Mucosa of descending colon (tissue), 3 donors: ENCODE results near the gene SMC3. TPM values are rescaled to one million over a fixed set of nuclear protein-coding genes. Genes with fewer than 3 reads are reported as not detected.

Experiments used
- ATAC-seq: fragments of 200-7000 bp; cut with Tn5 transposase; one replicate; pipeline ENCODE4 v1.9.1; 2020; ENCODE audit warnings: mild to moderate bottlenecking, moderate library complexity
- DNase-seq, 3 donors: peaks; one replicate each; pipeline ENCODE4 v3.0.0-alpha.2; 2020
- H3K36me3 ChIP-seq: fragments of 200-600 bp; one replicate; pipeline ENCODE4 v1.8.0; 2021; ENCODE audit warnings: low read depth, mild to moderate bottlenecking
- H3K4me1 ChIP-seq: fragments of 200-600 bp; one replicate; pipeline ENCODE4 v1.8.0; 2021; ENCODE audit warnings: low read depth, mild to moderate bottlenecking
- H3K4me3 ChIP-seq: fragments of 200-600 bp; one replicate; pipeline ENCODE4 v1.8.0; 2021; ENCODE audit warnings: mild to moderate bottlenecking
- H3K9me3 ChIP-seq: fragments of 200-600 bp; one replicate; pipeline ENCODE4 v1.8.0; 2021; ENCODE audit warnings: mild to moderate bottlenecking
- intact Hi-C, 2 donors: fragments of 100-400 bp; cut with DNase I in 1 of 2; cut with micrococcal nuclease in 1 of 2; formaldehyde crosslinking; loops; one replicate each; pipeline versions ENCODE4 v1.11.0 to v1.11.1; 2022; cut with DNase I, micrococcal nuclease
- total RNA-seq, 3 donors: library from RNA; stranded (reverse); fragmentation: NEBNext Ultra II Directional in 2 of 3; extraction: Animal tissue kit (Norgen Biotek cat#: 25700) in 2 of 3; gene quantifications; one replicate each; pipeline versions ENCODE4 v1.2.1 to v1.2.4, GENCODE V29; 2021 to 2023
- TF ChIP-seq, protein P1 (sequence below): fragments of 200-600 bp; IDR thresholded peaks from one replicate; pipeline ENCODE4 v1.8.0; 2022; ENCODE audit warnings: antibody characterized with exemption, mild to moderate bottlenecking
- donor health status: DM: no; HTN: no; CAD: no; lungs with moderate emphysema.
- donor health status: DM: no; HTN: no; CAD: no.
- donor health status: DM: no; HTN: yes; CAD: no.

Gene SMC3
- total RNA-seq, 3 donors from 2014 or later = 24.1 to 36.3 (median 27.3) TPM

- Histone ChIP-seq H3K4me1 (no peaks in the 10 kb centered on the region), H3K9me3 (no peaks in the 10 kb centered on the region), H3K36me3 (no peaks in the 10 kb centered on the region), H3K4me3 (no peak overlapping the region)
- peak; percentile 42 for ATAC-seq
- peak in 1 of 3 donors; percentile 68 for DNase-seq
- intact Hi-C loops = no loop called here
- TF ChIP-seq, protein P1, sequence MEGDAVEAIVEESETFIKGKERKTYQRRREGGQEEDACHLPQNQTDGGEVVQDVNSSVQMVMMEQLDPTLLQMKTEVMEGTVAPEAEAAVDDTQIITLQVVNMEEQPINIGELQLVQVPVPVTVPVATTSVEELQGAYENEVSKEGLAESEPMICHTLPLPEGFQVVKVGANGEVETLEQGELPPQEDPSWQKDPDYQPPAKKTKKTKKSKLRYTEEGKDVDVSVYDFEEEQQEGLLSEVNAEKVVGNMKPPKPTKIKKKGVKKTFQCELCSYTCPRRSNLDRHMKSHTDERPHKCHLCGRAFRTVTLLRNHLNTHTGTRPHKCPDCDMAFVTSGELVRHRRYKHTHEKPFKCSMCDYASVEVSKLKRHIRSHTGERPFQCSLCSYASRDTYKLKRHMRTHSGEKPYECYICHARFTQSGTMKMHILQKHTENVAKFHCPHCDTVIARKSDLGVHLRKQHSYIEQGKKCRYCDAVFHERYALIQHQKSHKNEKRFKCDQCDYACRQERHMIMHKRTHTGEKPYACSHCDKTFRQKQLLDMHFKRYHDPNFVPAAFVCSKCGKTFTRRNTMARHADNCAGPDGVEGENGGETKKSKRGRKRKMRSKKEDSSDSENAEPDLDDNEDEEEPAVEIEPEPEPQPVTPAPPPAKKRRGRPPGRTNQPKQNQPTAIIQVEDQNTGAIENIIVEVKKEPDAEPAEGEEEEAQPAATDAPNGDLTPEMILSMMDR = peak; percentile 19
Measured at GRCh38 chr10:110556969-110557601, 10.4 kb upstream of the SMC3 start.

- TF ChIP-seq, protein P1 = no peak
- no peak for DNase-seq
- H3K36me3 ChIP-seq = no peaks in the 10 kb centered on the region
- no peak overlapping the region for H3K4me3 ChIP-seq
- H3K9me3 ChIP-seq = no peaks in the 10 kb centered on the region
- intact Hi-C loops = no loop called here
- no peak for ATAC-seq
- no peaks in the 10 kb centered on the region for H3K4me1 ChIP-seq
Measured at GRCh38 chr10:110558041-110558440, 9.5 kb upstream of the SMC3 start.

GRCh38 chr10:110560012-110560411 lies 7.5 kb upstream of the SMC3 start:
- intact Hi-C loops = no loop called here
- ATAC-seq = no peak
- Histone ChIP-seq H3K4me1 (no peaks in the 10 kb centered on the region), H3K4me3 (no peak overlapping the region), H3K9me3 (no peaks in the 10 kb centered on the region), H3K36me3 (no peaks in the 10 kb centered on the region)
- TF ChIP-seq, protein P1 = no peak
- no peak for DNase-seq

DNA sequence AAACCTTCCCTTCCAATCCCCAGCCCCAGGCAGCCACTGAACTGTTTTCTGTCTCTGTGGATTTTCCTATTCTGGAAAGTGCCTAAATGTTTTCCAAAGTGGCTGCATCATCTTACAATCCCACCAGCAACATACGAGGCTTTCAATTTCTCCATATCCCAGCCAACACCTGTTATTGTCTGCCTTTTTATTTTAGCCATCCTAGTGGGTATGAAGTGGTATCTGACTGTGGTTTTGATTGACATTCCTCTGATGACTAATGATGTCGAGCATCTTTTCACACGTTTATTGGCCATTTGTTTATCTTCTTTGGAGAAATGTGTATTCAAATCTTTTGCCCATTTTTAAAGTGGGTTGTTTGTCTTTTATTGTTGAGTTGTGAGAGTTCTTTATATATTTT lies 6.2 kb upstream of the SMC3 start:
- Histone ChIP-seq H3K9me3 (no peaks in the 10 kb centered on the region), H3K4me3 (no peak overlapping the region), H3K36me3 (no peaks in the 10 kb centered on the region), H3K4me1 (no peaks in the 10 kb centered on the region)
- DNase-seq = no peak
- intact Hi-C loops = no loop called here
- TF ChIP-seq, protein P1 = no peak
- no peak for ATAC-seq

GRCh38 chr10:110562348-110562747 lies 5.1 kb upstream of the SMC3 start:
- DNase-seq (no peak), ATAC-seq (no peak)
- Histone ChIP-seq H3K4me1 (no peaks in the 10 kb centered on the region), H3K36me3 (no peaks in the 10 kb centered on the region), H3K4me3 (no peak overlapping the region), H3K9me3 (no peaks in the 10 kb centered on the region)
- TF ChIP-seq, protein P1 = no peak
- intact Hi-C loops = no loop called here

- no peak overlapping the region for H3K4me3 ChIP-seq
- no peak for ATAC-seq
- no peak for DNase-seq
- H3K4me1 ChIP-seq = no peaks in the 10 kb centered on the region
- intact Hi-C loops = no loop called here
- H3K36me3 ChIP-seq = no peaks in the 10 kb centered on the region
- TF ChIP-seq, protein P1 = no peak
- no peaks in the 10 kb centered on the region for H3K9me3 ChIP-seq
Measured at GRCh38 chr10:110563132-110563531, 4.4 kb upstream of the SMC3 start.
